DOHH2 (cell line): ENCODE results near the gene RHOD.

Experiments used
- CTCF ChIP-seq: fragments of 200-600 bp; sonication (generic); IDR thresholded peaks from one replicate; pipeline ENCODE4 v1.5.1; 2014; ENCODE audit warnings: antibody characterized with exemption, mild to moderate bottlenecking, low read depth, low read length; ENCODE audit not compliant: poor library complexity, severe bottlenecking
- EZH2phosphoT487 ChIP-seq: fragments of 200-600 bp; sonication (generic); IDR thresholded peaks from 2 replicates; pipeline ENCODE4 v1.6.1; 2017; ENCODE audit warnings: borderline replicate concordance, mild to moderate bottlenecking, antibody characterized with exemption, low read length, moderate library complexity, mixed read lengths

- TF ChIP-seq CTCF (no peak), EZH2phosphoT487 (no peak)
Observed at GRCh38 chr11:67020949-67021348, 35.7 kb upstream of the RHOD start.
